ENCODE measurements around the gene GHR.

DNA sequence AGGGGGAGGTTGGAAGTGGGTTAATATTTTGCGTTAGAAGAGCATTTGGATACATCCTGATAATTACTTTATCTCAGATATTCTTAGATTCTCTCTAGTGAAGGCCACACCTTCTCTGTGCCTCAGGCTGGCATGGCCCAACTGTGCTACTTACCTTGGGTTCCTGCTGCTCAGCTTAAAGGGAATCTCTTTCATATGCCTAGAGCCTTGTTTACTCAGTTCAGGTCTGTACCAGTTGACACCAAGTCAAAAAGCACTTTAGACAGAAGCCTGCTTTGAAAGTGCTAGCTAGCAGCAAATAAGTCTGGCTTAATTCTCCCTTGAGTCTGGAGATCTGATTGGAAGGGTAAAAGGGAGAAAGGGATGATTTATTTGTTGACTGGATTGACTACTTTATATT, 74.8 kb downstream of the GHR start:
- TF ChIP-seq RARB (CRISPR knock-in tag; IDR thresholded peaks at IDR 0.05) (no peak), ZC3H10 (CRISPR knock-in tag; IDR thresholded peaks at IDR 0.05) (no peak), PATZ1 (CRISPR knock-in tag; IDR thresholded peaks at IDR 0.05; ENCODE audit: borderline replicate concordance) (no peak), TCF4 (CRISPR knock-in tag; IDR thresholded peaks at IDR 0.05; ENCODE audit: borderline replicate concordance) (no peak)
